Fibroblast of peridontal ligament (primary cell): ENCODE results near the gene CCDC14.
"Not testable (repeated sequence)": the region's sequence is repeated elsewhere in the genome, so short reads cannot be mapped to it uniquely, and the experiment has no call there.

ENCODE experiments used
- DNase-seq: peaks from one replicate; pipeline ENCODE4 v3.0.0-alpha.2; 2010; ENCODE audit errors: extremely low read depth

The CCDC14 gene

DNA sequence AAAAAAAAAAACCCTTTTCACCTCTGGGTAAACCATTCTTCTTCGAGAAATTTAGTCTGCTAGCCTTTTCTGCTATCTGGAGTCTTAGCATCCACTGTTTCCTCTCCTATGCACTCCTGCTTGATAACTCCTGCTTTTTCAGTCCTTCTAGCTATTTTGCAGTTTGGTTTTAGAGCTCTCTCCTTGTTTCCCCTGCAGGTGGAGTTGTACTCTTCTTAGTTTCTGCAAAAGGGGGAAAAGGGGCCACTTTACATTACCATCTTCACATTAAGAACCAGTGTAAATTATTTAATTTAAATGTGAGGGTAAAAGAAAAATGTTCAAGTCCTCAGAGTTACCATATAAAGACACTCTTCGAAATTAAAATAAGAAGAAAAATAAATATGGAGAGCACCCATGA, 53.3 kb downstream of the CCDC14 start:
- DNase-seq: no peak

DNA sequence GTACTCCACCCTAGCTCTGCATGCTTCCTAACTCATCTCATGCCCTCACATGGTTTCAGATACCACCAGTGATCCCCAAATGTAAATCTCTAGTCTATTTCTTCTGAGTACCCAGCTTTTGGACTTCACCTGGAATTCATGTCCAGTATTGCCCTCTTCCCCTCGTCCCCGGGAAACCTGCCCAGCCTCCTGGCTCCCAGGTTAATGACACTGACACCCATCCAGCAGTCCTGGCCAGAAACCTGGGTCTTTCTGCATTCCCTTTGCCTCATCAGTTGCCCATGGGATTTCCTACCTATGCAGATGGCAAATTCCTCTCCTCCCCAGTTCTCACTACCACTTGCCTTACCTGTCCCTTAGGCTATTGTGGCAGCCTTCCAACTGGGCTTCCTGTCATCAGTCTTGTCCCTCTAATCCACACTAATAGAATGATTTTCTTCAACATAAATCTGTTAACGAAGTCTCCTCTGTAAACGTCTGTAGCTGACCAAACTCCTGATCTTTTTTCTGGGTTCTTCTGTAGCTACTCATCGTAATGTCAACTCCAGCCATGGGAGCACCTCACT, 61.6 kb downstream of the CCDC14 start:
- DNase-seq: no peak

DNA sequence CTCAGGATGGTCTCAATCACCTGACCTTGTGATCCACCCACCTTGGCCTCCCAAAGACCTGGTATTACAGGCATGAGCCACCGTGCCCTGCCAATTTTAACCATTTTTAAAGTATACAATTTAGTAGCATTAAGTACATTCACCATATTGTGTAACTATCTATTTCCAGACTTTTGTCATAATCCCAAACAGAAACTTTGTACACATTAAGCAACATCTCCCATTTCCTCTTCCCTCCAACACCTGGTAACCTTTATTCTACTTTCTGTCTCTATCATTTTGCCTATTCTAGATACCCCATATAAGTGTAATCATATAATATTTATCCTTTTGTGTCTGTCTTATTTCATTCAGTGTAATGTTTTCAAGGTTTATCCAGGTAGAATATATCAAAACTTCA, 68.0 kb downstream of the CCDC14 start:
- DNase-seq: no peak

DNA sequence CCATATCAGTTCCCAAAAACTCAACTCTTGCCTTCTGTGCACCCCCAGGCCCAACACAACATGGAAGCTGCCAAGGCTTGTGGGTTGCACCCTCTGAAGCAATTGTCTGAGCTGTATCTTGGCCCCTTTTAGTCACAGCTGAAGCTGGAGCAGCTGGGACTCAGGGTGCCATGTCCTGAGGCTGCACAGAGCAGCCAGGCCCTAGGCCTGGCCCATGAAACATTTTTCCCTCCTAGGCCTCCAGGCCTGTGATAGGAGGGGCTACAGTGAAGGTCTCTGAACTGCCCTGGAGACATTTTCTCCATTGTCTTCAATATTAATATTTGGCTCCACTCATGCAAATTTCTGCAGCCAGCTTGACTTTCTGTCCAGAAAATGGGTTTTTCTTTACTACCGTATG, 68.8 kb downstream of the CCDC14 start:
- no peak for DNase-seq

DNA sequence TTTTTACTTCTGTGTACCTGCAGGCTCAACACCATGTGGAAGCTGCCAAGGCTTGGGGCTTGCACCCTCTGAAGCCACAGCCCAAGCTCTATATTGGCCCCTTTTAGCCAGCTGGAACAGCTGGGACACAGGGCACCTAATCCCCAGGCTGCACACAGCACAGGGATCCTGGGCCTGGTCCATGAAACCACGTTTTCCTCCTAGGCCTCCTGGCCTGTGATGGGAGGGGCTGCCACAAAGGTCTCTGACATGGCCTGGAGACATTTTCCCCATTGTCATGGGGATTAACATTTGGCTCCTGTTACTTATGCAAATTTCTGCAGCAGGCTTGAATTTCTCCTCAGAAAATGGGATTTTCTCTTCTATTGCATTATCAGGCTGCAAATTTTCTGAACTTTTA, 70.0 kb downstream of the CCDC14 start:
- DNase-seq: not testable (repeated sequence)

DNA sequence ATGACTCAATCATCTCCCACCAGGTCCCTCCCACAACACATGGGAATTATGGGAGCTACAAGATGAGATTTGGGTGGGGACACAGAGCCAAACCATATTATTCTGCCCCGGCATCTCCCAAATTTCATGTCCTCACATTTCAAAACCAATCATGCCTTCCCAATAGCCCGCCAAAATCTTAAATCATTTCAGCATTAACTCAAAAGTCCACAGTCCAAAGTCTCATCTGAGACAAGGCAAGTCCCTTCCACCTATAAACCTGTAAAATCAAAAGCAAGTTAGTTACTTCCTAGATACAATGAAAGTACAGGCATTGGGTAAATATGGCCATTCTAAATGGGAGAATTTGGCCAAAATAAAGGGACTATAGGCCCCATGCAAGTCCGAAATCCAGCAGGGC, 70.9 kb downstream of the CCDC14 start:
- DNase-seq: not testable (repeated sequence)

DNA sequence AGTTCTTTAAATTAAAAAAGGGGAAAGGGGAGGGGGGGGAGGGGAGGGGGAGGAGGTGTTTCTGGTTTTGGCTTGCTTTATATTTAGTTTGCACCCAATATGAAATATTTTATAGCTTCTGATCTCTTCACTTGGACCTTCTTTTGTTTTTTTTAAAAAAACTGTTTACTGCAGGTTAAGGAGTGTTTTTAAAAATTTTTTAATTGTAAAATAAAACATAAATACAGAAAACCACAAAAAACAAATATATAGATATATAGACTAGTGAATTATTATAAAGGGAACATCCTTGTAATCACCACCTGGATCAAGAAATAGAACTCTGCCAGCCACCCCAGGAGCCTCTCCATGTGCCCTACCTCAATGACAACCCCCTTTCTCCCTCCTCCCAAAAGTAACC, 76.0 kb downstream of the CCDC14 start:
- DNase-seq: no peak

DNA sequence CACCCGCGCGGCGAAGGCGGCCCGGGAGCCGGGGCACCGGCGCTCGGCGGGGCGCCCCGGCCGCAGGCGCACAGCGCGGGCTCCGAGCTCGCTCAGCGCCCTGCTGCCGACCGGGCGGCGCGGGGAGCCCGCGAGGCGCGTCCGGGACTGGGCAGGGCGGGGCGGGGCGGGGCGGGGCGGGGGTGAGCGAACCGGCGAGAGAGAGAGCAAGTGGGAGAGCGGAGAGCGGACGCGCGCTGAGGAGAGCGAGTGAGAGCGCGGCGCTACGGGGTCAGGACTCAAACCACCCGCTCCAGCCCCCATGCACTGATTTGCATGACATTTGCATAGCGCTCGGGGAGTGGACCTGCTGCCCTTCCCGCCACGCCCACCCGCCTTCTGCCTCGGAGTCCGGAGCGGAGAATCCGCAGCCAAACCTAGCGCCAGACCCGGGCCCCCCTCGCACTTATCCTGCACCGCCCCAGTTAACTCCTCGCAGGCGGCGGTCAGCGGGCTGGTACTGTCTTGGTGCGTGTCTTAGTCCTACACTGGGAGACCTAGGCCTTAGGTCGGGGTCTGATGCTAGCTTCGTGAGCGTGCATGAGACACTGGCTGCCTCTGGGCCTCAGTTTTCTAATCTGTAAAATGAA, 76.7 kb downstream of the CCDC14 start, which contains the start of gene MYLK:
Gene MYLK, minus strand, starts transcription at position 130 of the 629 bp plus-strand sequence. CDS start 90,491 bp downstream, outside the sequence.
- DNase-seq: peak; percentile 84

DNA sequence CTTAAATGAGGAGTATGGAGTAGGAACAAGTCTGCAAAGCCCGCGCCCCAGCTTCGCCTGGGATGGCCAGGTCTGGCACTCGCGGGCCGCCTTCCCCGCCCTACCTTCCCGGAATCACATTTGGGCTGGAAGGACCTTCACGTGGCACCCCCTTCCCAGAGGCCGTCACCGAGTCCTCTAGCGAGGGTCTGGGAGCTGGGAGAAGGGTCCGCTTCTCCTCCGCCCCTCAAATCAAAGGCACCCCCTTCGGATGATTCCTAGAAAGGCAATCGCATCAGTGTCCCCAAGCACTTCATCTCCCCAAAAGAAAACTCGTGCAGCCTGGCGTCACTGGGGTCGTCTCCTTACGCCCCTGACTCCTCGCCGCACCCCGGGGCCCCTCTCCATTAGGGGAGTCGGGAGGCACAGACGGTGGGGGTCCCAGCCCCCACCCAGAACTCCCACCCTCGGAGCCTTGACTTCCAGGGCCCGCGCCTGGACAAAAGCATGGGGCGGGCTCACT, 77.3 kb downstream of the CCDC14 start:
- peak; percentile 17 for DNase-seq

DNA sequence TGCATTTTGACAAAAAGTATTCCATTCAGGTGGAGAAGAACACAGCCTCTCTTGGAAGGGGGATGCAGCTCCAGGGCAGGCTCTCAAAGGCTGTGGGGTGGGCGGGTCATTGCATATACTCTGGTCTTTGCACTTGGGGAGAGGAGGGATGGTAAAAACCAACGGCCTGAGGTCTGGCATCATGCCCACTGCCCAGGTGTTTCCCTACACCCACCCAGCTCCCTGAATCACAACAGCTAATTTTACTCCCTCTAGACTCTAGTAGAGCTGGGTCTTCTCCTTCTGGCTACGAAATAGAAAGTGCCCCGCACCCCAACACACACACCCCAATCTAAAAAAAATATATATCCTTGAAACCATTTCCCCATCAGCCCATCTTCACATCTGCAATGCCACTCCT, 77.9 kb downstream of the CCDC14 start:
- no peak for DNase-seq

DNA sequence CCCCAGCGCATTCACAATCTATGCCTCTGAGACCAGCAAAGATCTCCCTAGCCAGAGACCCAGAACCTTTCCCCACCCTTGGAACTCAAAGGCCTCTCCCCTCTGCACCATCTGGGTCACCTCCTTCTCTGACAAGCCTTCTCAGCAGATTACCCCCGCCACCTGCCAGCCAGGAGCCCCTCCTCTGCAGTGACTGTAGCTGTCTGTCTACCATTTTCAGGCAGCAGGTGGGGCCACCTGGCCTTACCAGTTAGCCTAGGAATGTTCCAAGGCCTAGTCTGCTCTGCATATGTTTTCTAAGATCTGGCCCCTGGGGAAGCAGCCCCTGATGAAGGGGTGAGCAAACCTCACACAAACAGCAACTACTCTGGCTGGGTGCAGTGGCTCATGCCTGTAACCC, 79.3 kb downstream of the CCDC14 start:
- no peak for DNase-seq

DNA sequence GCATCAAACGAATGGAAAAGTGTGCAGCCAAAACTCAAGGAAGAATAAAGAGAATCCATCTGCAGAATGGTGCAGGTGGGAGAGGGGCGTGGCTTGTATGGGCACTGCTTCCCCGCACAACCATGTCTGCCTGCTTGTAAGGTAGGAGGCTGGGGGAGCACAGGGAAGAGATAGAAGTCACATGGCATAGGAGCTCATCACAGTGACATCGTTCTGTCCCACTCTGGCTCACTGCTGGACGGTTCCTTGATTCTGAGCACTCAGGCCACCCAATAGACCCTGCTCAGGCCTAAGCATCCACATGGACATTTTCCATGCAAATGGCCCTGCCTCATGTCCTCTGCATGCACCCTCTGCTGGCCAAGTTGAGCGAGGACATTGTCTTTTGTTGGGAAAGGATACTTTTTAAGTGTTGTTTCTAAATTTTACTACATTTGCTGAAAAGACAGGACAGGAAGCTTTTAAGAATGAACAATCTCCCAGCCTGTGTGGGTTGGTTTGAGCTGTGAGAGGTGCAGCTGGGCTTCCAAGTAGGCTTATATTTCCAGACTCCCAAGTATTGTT, 79.9 kb downstream of the CCDC14 start:
- peak; percentile 64 for DNase-seq

DNA sequence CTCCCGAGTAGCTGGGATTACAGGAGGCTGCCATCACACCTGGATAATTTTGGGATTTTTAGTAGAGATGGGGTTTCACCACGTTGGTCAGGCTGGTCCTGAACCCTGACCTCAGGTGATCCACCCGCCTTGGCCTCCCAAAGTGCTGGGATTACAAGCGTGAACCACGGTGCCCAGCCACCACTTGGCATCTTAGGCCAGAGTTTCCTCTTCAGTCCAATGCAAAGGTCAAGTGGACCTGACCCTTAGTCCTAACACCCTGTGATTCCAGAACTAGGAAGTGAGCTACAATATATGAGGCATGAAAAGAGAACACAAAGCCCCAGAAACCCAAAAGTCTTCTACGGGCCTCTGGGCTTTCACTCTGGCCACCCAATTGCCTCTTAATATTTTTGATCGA, 82.2 kb downstream of the CCDC14 start:
- no peak for DNase-seq

DNA sequence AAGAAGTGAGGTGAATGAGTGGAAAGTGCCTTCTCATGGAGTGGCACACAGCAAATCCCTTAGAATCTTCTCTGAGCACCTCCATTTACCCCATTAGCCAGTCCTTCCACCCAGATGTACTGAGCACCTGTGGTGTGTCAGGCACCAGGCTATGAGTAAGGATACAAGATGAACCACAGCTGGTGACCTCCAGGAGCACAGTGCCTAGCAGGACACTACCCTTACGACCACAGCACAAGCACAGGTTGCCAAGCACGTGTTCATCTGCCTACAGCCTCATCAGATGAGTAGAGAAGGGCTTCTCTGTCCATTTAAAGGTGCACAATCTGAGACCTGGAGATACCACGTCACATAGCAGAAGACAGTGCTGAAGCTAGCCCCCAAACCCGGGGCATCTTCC, 83.1 kb downstream of the CCDC14 start:
- DNase-seq: no peak

DNA sequence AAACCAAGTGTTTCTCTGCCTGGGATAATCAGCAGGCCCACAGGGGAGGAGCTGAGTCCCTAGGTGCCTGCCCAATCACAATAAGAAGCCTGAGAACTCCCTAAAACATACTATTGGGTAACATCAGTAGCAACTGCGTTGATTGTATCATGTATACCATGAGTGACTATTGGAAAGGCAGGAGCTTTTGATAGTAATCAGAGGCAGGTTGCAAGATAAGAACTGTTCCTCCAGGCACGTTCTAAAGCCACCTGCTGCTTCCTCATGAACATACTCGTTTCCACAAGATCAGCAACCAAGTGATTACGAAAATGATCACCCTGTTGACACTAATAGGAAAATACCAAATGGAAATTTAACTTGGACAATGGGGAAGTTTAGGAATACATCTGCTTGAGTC, 83.6 kb downstream of the CCDC14 start:
- DNase-seq: no peak

DNA sequence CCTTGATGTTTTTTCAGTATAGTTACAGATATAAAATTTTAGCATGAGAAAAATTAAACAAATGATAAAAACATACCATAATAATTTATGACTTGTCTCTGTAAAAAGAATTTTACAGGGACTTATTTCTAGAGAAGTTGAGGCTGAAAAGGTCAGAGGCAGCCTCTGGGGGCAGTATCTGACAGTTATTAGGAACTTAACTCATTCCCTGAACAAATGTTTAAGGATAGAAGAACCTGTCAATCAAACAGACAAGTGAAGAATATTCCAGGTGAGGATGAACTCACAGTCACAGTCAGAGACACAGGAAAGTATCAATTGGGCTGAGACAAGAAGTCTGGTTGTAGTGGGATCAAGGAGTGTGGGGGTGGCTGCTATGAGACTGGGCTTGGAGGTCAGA, 84.2 kb downstream of the CCDC14 start:
- DNase-seq: no peak

DNA sequence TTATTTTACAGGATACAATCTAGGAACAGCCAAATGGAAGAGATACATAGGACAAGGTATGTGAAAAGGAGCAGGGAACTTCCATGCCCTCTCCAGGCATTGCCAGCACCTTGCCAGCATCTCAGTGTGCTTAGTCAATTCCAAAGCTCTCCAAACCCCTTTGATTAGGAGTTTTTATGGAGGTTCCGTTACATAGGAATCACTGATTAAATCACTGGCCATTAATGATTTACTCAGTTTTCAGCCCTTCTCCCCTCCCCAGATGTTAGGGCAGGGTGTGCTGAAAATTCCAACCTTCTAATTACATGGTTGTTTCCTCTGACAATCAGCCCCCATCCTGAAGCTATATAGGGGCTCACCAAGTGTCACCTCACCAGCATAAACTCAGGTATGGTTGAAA, 88.4 kb downstream of the CCDC14 start:
- no peak for DNase-seq

DNA sequence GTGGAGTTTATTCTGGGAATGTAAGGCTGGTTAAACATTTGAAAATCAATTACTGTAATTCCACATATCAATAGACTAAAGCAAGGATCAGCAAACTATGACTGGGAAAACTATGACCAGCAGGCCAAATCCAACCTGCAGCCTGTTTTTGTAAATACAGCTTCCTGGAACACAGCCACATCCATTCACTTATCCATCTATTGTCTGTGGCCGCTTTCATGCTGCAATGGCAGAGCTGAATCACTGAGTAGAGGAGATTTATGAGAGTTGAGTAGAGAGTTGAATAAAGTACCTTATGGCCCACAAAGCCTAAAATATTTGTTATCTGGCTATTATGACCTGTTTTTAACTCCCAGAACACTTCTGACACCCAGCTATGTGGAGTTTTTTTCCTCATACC, 89.1 kb downstream of the CCDC14 start:
- no peak for DNase-seq

DNA sequence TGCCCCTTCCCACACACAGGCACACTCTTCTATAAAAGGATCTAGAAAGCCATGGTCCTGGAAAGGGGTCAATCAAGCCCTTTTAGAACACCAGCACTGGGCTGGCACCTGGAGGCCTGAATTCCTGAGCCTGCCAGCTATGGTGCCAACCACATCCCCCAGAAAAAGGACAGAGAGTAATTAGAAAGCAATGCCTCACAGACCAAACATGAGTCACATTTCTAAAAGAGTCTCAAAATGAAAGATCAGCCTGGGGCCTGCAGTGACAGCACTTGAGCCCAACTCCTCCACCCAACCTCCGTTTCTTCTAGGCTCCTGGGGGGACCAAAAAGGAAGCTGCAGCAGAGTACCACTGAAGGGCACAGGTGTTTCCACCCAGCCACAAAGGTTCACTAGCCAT, 91.0 kb downstream of the CCDC14 start:
- DNase-seq: peak; percentile 29

DNA sequence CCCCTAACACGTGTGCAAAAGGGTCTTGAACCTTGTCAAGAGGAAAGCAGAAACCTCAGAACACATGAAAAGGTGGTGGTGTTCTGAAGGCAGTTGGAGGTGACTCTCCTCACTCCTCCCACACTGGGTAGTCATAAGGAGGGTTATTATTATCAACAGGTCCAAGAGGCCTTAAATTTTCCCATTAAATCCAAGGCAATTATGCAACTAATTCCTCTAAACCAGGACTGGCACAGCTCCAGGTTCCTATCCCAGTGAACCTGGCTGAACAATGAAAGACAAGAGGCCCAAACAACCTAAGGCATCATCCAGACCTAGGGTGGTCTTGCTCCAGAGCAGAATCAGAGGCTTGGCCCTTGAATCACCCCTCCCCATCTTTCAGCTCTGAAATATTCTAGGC, 91.9 kb downstream of the CCDC14 start:
- no peak for DNase-seq

DNA sequence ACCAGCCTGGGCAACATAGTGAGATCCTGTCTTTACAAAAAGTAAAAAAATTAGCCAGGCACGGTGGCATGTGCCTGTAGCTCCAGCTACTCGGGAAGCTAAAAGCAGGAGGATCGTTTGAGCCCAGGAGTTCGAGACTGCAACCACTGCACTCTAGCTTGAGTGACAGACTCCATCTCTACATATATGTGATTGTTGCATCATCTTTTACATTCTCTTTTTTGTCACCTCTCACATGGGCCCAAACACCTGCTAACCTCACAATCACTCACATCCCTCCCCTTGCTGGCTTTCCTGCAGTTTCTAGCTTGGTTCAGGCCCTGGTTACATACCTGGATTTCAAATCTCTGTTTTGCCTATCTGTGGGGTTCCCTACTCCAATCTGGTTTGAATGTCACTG, 96.3 kb downstream of the CCDC14 start:
- DNase-seq: no peak
